GM19043 (cell line): Measurements from ENCODE around the gene CLSTN3.
"Not testable (repeated sequence)": the region's sequence is repeated elsewhere in the genome, so short reads cannot be mapped to it uniquely, and the experiment has no call there.

Experiments used
- ATAC-seq: cut with Tn5 transposase; IDR thresholded peaks from one replicate; pipeline ENCODE4 v1.9.1; 2021; ENCODE audit warnings: low read depth; ENCODE audit not compliant: unreplicated experiment

CLSTN3 gene

GRCh38 chr12:7186058-7186457, 55.9 kb downstream of the CLSTN3 start:
- not testable (repeated sequence) for ATAC-seq

- ATAC-seq = peak; percentile 19
Observed at GRCh38 chr12:7188562-7189397, 58.6 kb downstream of the CLSTN3 start.

- ATAC-seq = peak; percentile 95
Observed at GRCh38 chr12:7189398-7190267, 59.5 kb downstream of the CLSTN3 start, which contains the start of gene PEX5. TSS of gene PEX5 (plus strand) at chr12:7189686. CDS start at chr12:7190378, 692 bp downstream.

- ATAC-seq = no peak
Observed at GRCh38 chr12:7190268-7191055, 60.3 kb downstream of the CLSTN3 start.

- ATAC-seq = no peak
Observed at GRCh38 chr12:7193674-7194073, 63.5 kb downstream of the CLSTN3 start.

GRCh38 chr12:7197841-7198240, 67.7 kb downstream of the CLSTN3 start:
- ATAC-seq = no peak

- no peak for ATAC-seq
Observed at GRCh38 chr12:7203109-7203508, 72.9 kb downstream of the CLSTN3 start.

GRCh38 chr12:7205091-7205490, 74.9 kb downstream of the CLSTN3 start:
- ATAC-seq = no peak

GRCh38 chr12:7206691-7207090, 76.5 kb downstream of the CLSTN3 start:
- ATAC-seq = no peak

GRCh38 chr12:7207866-7208625, 77.9 kb downstream of the CLSTN3 start:
- ATAC-seq = no peak
